Right atrium auricular region (tissue), 2 donors: Measurements from ENCODE around the gene TCF7L2. TPM values are rescaled to one million over a fixed set of nuclear protein-coding genes. Genes with fewer than 3 reads are reported as not detected.
"Not testable (repeated sequence)": the region's sequence is repeated elsewhere in the genome, so short reads cannot be mapped to it uniquely, and the experiment has no call there.

Source experiments
- DNase-seq: peaks from one replicate; pipeline ENCODE4 v3.0.0-alpha.2; 2019; ENCODE audit warnings: low spot score
- H3K27ac ChIP-seq, 2 donors: fragments of 200-600 bp; sonication (generic); 1 replicate in 1 of 2; 2 replicates in 1 of 2; pipeline ENCODE4 v1.5.1; 2016 to 2019
- H3K27me3 ChIP-seq, 2 donors: fragments of 200-600 bp; sonication (generic); one replicate each; pipeline versions ENCODE4 v1.5.1 to v1.6.0; 2017 to 2019
- H3K36me3 ChIP-seq: fragments of 200-600 bp; sonication (generic); one replicate; pipeline ENCODE4 v1.5.1; 2016
- H3K4me1 ChIP-seq, 2 donors: fragments of 200-600 bp; sonication (generic); one replicate each; pipeline versions ENCODE4 v1.5.1 to v1.6.0; 2017 to 2019
- H3K4me3 ChIP-seq, 2 donors: fragments of 200-600 bp; sonication (generic); 1 replicate in 1 of 2; 2 replicates in 1 of 2; pipeline ENCODE4 v1.5.1; 2017 to 2019; ENCODE audit warnings: mild to moderate bottlenecking in 1 of 2, moderate library complexity in 1 of 2
- H3K9me3 ChIP-seq, 2 donors: fragments of 200-600 bp; sonication (generic); one replicate each; pipeline ENCODE4 v1.5.1; 2019
- total RNA-seq, 2 donors: library from RNA; depleted of rRNA; stranded (reverse); fragments of >200 nt; gene quantifications; one replicate each; pipeline ENCODE4 v1.1.0, GENCODE V29; 2016
- TF ChIP-seq, protein P1 (sequence below), 2 donors: fragments of 200-600 bp; sonication (generic); IDR thresholded peaks; one replicate each; pipeline ENCODE4 v1.5.1; 2019; ENCODE audit warnings: antibody characterized with exemption in 2 of 2

The TCF7L2 gene
- total RNA-seq, 2 donors from 2014 or later: 8.5 to 11.3 TPM

DNA sequence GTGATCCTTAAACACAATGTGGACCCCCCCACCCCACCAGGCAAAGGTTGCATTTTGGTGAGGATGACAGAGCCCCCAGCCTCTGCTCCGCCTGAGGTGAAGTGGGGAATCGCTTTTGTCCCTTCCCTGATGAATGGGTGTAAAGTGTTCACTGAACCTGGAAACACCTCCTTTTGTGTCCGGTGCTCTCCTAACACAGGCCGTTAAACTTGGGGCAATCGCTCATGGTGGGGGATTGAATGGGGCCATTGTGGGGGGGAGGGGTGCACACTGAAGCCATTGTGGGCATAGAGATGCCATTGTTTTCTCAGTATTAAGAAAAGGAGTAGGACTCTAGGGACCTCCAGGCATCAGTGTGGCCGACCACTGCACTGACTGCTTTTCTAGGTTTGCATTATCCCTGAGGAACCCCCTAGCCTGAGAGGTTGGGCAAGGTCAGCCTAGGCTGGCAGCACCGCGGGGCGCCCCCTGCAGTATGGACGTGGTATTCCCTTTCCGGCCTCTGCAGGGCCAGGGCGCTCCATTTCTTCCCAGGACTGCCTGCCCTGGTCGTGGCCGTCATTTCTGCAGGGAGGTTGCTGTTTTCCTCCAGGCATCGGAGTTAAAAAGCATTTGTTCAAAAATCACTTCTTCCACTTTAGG is 158.3 kb downstream of the TCF7L2 start:
- peaks cover 0 to 29% of the 10 kb centered on the region in 2 donors for H3K4me1 ChIP-seq
- TF ChIP-seq, protein P1, sequence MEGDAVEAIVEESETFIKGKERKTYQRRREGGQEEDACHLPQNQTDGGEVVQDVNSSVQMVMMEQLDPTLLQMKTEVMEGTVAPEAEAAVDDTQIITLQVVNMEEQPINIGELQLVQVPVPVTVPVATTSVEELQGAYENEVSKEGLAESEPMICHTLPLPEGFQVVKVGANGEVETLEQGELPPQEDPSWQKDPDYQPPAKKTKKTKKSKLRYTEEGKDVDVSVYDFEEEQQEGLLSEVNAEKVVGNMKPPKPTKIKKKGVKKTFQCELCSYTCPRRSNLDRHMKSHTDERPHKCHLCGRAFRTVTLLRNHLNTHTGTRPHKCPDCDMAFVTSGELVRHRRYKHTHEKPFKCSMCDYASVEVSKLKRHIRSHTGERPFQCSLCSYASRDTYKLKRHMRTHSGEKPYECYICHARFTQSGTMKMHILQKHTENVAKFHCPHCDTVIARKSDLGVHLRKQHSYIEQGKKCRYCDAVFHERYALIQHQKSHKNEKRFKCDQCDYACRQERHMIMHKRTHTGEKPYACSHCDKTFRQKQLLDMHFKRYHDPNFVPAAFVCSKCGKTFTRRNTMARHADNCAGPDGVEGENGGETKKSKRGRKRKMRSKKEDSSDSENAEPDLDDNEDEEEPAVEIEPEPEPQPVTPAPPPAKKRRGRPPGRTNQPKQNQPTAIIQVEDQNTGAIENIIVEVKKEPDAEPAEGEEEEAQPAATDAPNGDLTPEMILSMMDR (IDR thresholded peaks at IDR 0.05): peak; percentile 37 to 60
- no peak for DNase-seq
- H3K27ac ChIP-seq: no peak overlapping the region
- H3K27me3 ChIP-seq: no peaks in the 10 kb centered on the region
- no peaks in the 10 kb centered on the region for H3K36me3 ChIP-seq
- H3K4me3 ChIP-seq: no peak overlapping the region
- H3K9me3 ChIP-seq: no peaks in the 10 kb centered on the region

DNA sequence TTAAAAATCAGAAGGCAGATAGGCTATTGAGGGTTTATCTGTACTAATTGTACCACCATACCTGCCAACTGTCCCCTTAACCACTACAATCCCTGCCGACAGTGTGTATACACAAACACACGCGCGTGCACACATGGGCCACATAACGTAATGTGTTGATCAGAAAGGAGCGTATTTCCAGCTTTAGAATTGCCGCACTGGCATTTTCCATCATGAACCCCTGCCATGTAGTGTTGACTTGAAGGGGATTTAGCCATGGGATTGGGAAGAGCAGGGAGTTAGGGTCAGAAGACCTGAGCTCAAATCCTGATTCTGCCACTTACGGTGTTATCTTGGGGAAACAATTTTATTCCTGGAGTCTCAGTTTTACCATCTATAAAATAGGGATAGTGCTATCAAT is 158.9 kb downstream of the TCF7L2 start:
- Histone ChIP-seq H3K36me3 (no peaks in the 10 kb centered on the region), H3K9me3 (no peaks in the 10 kb centered on the region), H3K4me1 (peaks cover 0 to 29% of the 10 kb centered on the region in 2 donors), H3K27ac (no peak overlapping the region), H3K27me3 (no peaks in the 10 kb centered on the region), H3K4me3 (no peak overlapping the region)
- TF ChIP-seq, protein P1 (IDR thresholded peaks at IDR 0.05): no peak
- DNase-seq: no peak

DNA sequence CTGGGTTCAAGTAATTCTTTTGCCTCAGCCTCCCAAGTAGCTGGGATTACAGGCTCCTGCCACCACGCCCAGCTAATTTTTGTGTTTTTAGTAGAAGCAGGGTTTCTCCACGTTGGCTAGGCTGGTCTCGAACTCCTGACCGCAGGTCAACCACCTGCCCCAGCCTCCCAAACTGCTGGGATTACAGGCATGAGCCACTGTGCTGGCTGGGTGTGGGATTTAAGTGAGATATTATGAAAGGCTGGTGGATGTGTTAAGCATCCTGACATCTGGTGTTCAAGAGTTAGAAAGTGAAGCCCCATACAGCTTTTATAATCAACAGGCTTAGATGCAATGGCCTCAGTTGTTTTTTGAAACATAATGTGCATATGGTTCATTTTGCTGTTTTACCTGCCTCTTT is 159.4 kb downstream of the TCF7L2 start:
- H3K27ac ChIP-seq, H3K9me3 ChIP-seq, DNase-seq, H3K27me3 ChIP-seq, H3K4me3 ChIP-seq, H3K36me3 ChIP-seq: not testable (repeated sequence)
- peaks cover 0 to 24% of the 10 kb centered on the region in 2 donors for H3K4me1 ChIP-seq

DNA sequence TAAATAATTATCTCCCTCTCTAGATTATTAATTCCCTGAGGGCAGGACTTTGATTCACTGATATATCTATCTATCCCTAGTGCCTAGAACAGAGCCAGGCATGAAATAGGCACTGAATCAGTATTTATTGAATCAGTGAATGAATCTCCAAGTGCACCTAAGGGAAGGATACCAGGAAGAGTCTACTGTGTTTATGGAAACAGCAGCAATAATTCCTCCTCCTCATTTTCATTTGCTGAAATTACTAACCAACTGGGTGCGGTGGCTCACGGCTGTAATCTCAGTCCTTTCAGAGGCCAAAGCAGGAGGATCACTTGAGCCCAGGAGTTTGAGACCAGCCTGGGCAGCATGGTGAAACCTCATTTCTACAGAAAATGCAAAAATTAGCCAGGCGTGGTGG is 161.2 kb downstream of the TCF7L2 start:
- Histone ChIP-seq H3K4me3 (no peak overlapping the region), H3K9me3 (no peaks in the 10 kb centered on the region), H3K36me3 (no peaks in the 10 kb centered on the region), H3K27me3 (no peaks in the 10 kb centered on the region), H3K27ac (no peak overlapping the region), H3K4me1 (peaks cover 0 to 16% of the 10 kb centered on the region in 2 donors)
- TF ChIP-seq, protein P1 (IDR thresholded peaks at IDR 0.05): no peak
- DNase-seq: no peak

DNA sequence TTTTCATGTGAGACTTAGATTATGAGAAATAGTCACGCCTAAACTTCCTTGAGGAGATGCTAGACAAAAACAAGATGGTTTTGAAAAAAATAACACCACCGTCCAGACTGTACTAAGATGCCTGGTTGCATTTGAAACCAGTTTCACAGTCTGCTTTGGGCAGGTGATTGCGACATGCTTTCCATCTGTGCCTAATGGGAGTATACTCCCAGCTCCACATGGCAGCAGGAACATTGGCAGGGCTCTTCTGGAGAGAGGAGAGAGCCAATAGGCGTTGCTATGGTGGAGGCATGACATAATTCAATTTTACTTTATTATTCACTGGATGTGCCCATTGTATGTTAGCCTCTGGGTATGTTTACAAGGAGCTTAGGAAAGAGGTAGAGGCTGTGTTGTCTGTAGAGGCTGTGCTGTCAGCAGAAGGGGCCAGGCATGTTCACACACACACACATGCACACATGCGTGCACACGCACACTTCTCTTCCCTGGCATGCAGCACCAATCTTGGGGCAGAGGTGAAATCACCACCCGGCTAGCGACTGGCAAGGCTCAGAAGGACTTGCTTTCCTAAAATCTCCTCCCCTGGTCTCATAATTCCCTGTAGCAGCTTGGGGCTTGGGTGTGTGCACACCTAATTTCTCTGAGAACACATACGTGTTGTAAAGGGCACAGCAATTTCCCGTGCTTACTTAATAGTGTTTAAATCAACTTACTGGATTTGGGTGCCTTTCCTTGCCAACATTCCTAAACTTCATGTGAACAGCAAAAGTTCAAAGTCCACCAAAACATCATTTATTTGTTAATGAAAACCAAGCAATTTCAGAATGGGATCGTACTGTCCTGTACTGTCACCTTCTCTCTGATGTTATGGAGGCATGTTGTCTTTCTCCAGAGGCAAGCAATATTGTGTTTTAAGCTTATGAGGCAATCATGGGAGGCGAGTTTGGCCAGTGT is 162.1 kb downstream of the TCF7L2 start:
- peak overlapping the region in 1 of 2 donors; percentile 23 for H3K27ac ChIP-seq

More for the DNA sequence above, 162.1 kb downstream of the TCF7L2 start:
- Histone ChIP-seq H3K27me3 (no peaks in the 10 kb centered on the region), H3K4me3 (no peak overlapping the region), H3K9me3 (no peaks in the 10 kb centered on the region), H3K4me1 (peaks cover 0 to 13% of the 10 kb centered on the region in 2 donors), H3K36me3 (no peaks in the 10 kb centered on the region)
- DNase-seq: no peak
- TF ChIP-seq, protein P1 (IDR thresholded peaks at IDR 0.05): no peak
